Measurements from ENCODE around the gene ANKRD30A.

GRCh38 chr10:37124532-37124931 lies 866 bp upstream of the ANKRD30A start:
- no peak for TF ChIP-seq CTCF (IDR thresholded peaks at IDR 0.05)
- no peak for TF ChIP-seq POLR2A (IDR thresholded peaks at IDR 0.05)
